Neural cell (in vitro differentiated cells): ENCODE results near the gene ZAR1.

Source experiments
- CTCF ChIP-seq: fragments of 450-650 bp; IDR thresholded peaks from 2 replicates; pipeline ENCODE4 v1.5.1; 2014; ENCODE audit warnings: antibody characterized with exemption, mild to moderate bottlenecking, moderate library complexity; ENCODE audit not compliant: poor library complexity, severe bottlenecking
- EP300 ChIP-seq: fragments of 450-650 bp; conservative IDR thresholded peaks from 2 replicates; pipeline ENCODE4 v1.6.1; 2014; ENCODE audit warnings: antibody characterized with exemption, mild to moderate bottlenecking, moderate library complexity; ENCODE audit not compliant: poor library complexity, severe bottlenecking
- EZH2 ChIP-seq: fragments of 200-600, 300-800 bp; shearing (Covaris generic), sonication (generic); IDR thresholded peaks from 2 replicates; pipeline ENCODE4 v1.6.1; 2014; ENCODE audit warnings: antibody characterized with exemption, low read length, borderline replicate concordance, mild to moderate bottlenecking; ENCODE audit not compliant: insufficient read depth, poor library complexity, severe bottlenecking
- MXI1 ChIP-seq: fragments of 450-650 bp; conservative IDR thresholded peaks from 2 replicates; pipeline ENCODE4 v1.6.1; 2014; ENCODE audit warnings: antibody characterized with exemption, mild to moderate bottlenecking; ENCODE audit not compliant: poor library complexity, severe bottlenecking
- POLR2AphosphoS5 ChIP-seq: IDR thresholded peaks from 2 replicates; pipeline ENCODE4 v1.6.1; 2012
- RAD21 ChIP-seq: fragments of 450-650 bp; conservative IDR thresholded peaks from 2 replicates; pipeline ENCODE4 v1.6.1; 2014; ENCODE audit warnings: antibody characterized with exemption, mild to moderate bottlenecking, moderate library complexity
- TAF1 ChIP-seq: IDR thresholded peaks from 2 replicates; pipeline ENCODE4 v1.6.1; 2012; ENCODE audit warnings: low read depth
- TF ChIP-seq, protein P1 (sequence below): IDR thresholded peaks from 2 replicates; pipeline ENCODE4 v1.6.1; 2012; ENCODE audit warnings: borderline replicate concordance

GRCh38 chr4:48506716-48507115 is 16.7 kb downstream of the ZAR1 start:
- TF ChIP-seq CTCF (no peak), RAD21 (no peak), EP300 (peak; percentile 80), TAF1 (no peak), EZH2 (no peak), MXI1 (no peak), POLR2AphosphoS5 (peak; percentile 50)
- TF ChIP-seq, protein P1, sequence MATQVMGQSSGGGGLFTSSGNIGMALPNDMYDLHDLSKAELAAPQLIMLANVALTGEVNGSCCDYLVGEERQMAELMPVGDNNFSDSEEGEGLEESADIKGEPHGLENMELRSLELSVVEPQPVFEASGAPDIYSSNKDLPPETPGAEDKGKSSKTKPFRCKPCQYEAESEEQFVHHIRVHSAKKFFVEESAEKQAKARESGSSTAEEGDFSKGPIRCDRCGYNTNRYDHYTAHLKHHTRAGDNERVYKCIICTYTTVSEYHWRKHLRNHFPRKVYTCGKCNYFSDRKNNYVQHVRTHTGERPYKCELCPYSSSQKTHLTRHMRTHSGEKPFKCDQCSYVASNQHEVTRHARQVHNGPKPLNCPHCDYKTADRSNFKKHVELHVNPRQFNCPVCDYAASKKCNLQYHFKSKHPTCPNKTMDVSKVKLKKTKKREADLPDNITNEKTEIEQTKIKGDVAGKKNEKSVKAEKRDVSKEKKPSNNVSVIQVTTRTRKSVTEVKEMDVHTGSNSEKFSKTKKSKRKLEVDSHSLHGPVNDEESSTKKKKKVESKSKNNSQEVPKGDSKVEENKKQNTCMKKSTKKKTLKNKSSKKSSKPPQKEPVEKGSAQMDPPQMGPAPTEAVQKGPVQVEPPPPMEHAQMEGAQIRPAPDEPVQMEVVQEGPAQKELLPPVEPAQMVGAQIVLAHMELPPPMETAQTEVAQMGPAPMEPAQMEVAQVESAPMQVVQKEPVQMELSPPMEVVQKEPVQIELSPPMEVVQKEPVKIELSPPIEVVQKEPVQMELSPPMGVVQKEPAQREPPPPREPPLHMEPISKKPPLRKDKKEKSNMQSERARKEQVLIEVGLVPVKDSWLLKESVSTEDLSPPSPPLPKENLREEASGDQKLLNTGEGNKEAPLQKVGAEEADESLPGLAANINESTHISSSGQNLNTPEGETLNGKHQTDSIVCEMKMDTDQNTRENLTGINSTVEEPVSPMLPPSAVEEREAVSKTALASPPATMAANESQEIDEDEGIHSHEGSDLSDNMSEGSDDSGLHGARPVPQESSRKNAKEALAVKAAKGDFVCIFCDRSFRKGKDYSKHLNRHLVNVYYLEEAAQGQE, result no peak
